ENCODE data around the gene ARMC10. TPM values are rescaled to one million over a fixed set of nuclear protein-coding genes. Genes with fewer than 3 reads are reported as not detected.

ARMC10 gene
- total and polyA plus RNA-seq, 2 experiments from 2014 or later = 43.4 to 48.2 TPM

- no peaks in the 10 kb centered on the region for H3K9me3 Mint-ChIP-seq
- H3K27ac ChIP-seq (ENCODE audit: low read depth) = no peak overlapping the region
- no peaks in the 10 kb centered on the region for H3K27me3 ChIP-seq (ENCODE audit: insufficient read depth)
These were observed 42.5 kb downstream of the ARMC10 start for GRCh38 chr7:103117465-103117864.

More at GRCh38 chr7:103117465-103117864, 42.5 kb downstream of the ARMC10 start:
- Mint-ChIP-seq H3K4me1 (no peaks in the 10 kb centered on the region), H3K27ac (no peak overlapping the region), H3K27me3 (ENCODE audit: insufficient read depth, low read depth, poor library complexity) (peaks cover 2% of the 10 kb centered on the region), H3K4me3 (no peak overlapping the region), H3K36me3 (ENCODE audit: low read depth) (peaks cover 18% of the 10 kb centered on the region)
- no peaks in the 10 kb centered on the region for H3K4me1 ChIP-seq (ENCODE audit: insufficient read depth)
- no peaks in the 10 kb centered on the region for H3K36me3 ChIP-seq (ENCODE audit: insufficient read depth)
- H3F3A ChIP-seq (replicated peaks; ENCODE audit: low read depth) = no peaks in the 10 kb centered on the region
- H2AFZ ChIP-seq = no peak overlapping the region
- H3K79me2 ChIP-seq (replicated peaks; ENCODE audit: insufficient read depth) = no peaks in the 10 kb centered on the region
- no peak for ATAC-seq
- H3K9me2 ChIP-seq (ENCODE audit: insufficient read depth) = no peaks in the 10 kb centered on the region
- no peak overlapping the region for H3K4me3 ChIP-seq
- TF ChIP-seq EZH2 (IDR thresholded peaks at IDR 0.05; ENCODE audit: low read depth, unreplicated experiment) (no peak), POLR2AphosphoS5 (IDR thresholded peaks at IDR 0.05; ENCODE audit: low read depth) (no peak), NANOG (IDR thresholded peaks at IDR 0.05; ENCODE audit: borderline replicate concordance) (no peak), CTCF (conservative IDR thresholded peaks at IDR 0.05; ENCODE audit: low read depth in 2 of 2) (no peak), REST (IDR thresholded peaks at IDR 0.05; ENCODE audit: unreplicated experiment) (no peak), ZNF462 (CRISPR knock-in tag; IDR thresholded peaks at IDR 0.05) (no peak), JUNB (IDR thresholded peaks at IDR 0.05; ENCODE audit: unreplicated experiment) (no peak), ETS1 (IDR thresholded peaks at IDR 0.05) (no peak), EZH2phosphoT487 (IDR thresholded peaks at IDR 0.05; ENCODE audit: unreplicated experiment) (no peak), ZNF114 (CRISPR knock-in tag; IDR thresholded peaks at IDR 0.05) (no peak), ZNF331 (CRISPR knock-in tag; IDR thresholded peaks at IDR 0.05; ENCODE audit: low read depth) (no peak)
- DNase-seq (ENCODE audit: low spot score) = no peak
- no peak overlapping the region for H3K4me2 ChIP-seq
- peaks cover 8% of the 10 kb centered on the region; the same call in 1 of the 2 replicates for H4K20me1 ChIP-seq (replicated peaks; ENCODE audit: insufficient read depth)
